ENCODE results near the gene LYVE1.

The LYVE1 gene

GRCh38 chr11:10550503-10551289 is 17.8 kb downstream of the LYVE1 start:
- Histone ChIP-seq H3K36me3 (no peaks in the 10 kb centered on the region), H3K27ac (no peak overlapping the region), H3K4me1 (no peaks in the 10 kb centered on the region), H3K9me3 (peaks cover 0 to 6% (median 5%) of the 10 kb centered on the region in 3 donors), H3K27me3 (no peaks in the 10 kb centered on the region), H3K4me3 (no peak overlapping the region)
- DNase-seq, result no peak
- no peak for TF ChIP-seq CTCF (IDR thresholded peaks at IDR 0.05)
- intact Hi-C loops (cut with DNase I; ENCODE audit: low total_unique reads), result no loop called here

DNA sequence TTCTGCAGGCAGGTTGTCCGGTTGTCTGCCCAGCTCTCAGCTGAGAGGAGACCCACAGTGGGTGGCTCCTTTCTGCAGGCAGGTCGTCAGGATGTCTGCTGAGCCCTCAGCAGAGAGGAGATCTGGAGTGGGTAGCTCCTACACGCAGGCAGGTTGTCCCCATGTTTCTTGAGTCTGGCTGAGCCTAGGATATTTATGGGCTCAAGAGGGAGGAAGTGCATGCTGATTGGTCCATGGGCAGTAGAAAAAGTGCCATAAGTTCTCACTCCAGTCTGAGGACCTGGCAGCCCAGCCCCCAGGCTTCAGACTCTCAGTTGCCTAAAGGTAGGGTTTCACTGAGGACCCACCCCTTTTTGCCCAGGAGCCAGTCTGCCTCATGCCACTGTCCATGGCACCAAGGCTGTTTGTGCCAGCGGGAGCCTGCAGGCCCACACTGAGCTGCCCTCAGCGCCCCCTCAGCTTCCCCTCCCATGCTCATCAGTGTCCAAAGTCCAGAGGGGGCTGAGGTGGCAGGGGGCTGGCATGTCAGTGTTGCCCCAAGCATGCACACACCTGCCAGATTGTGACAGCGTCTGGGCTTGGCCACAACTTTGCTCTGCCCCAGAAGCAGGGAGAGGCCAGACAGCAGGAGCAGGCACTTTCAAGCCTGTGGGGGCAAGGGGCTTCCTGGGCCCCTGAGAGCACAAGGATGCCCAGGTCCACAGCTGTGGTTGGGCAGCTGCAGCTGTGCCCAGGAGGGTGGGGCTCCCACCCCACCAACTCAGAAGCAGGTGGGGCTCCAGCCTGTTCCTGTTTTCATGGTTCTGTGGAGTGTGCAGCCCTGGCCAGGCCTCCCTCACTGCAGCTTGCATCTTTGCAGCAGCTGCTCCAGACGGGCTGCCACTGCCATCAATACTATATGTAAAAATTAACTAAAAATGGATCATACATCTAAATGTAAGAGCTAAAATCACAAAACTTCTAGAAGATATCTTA is 23.7 kb downstream of the LYVE1 start:
- TF ChIP-seq CTCF (IDR thresholded peaks at IDR 0.05), result no peak
- H3K9me3 ChIP-seq, result no peaks in the 10 kb centered on the region
- DNase-seq, result peak in 1 of 2 donors; percentile 59
- H3K36me3 ChIP-seq, result no peaks in the 10 kb centered on the region
- peaks cover 0 to 6% (median 3%) of the 10 kb centered on the region in 4 donors for H3K4me1 ChIP-seq
- H3K27me3 ChIP-seq, result no peaks in the 10 kb centered on the region
- intact Hi-C loops (cut with DNase I; ENCODE audit: low total_unique reads), result no loop called here
- H3K27ac ChIP-seq, result no peak overlapping the region
- no peak overlapping the region for H3K4me3 ChIP-seq

GRCh38 chr11:10543782-10544181 is 24.7 kb downstream of the LYVE1 start:
- peaks cover 0 to 15% (median 5%) of the 10 kb centered on the region in 4 donors for H3K4me1 ChIP-seq
- intact Hi-C loops (cut with DNase I; ENCODE audit: low total_unique reads), result no loop called here
- peak in 1 of 2 donors; percentile 59 for DNase-seq

GRCh38 chr11:10542776-10543175 is 25.7 kb downstream of the LYVE1 start:
- no peak for TF ChIP-seq CTCF (IDR thresholded peaks at IDR 0.05)
- H3K36me3 ChIP-seq, result no peaks in the 10 kb centered on the region
- intact Hi-C loops (cut with DNase I; ENCODE audit: low total_unique reads), result no loop called here
- no peaks in the 10 kb centered on the region for H3K9me3 ChIP-seq
- no peak overlapping the region for H3K4me3 ChIP-seq
- no peaks in the 10 kb centered on the region for H3K27me3 ChIP-seq
- H3K27ac ChIP-seq, result no peak overlapping the region
- no peak for DNase-seq
- peaks cover 0 to 25% (median 12%) of the 10 kb centered on the region in 4 donors for H3K4me1 ChIP-seq

More at GRCh38 chr11:10543782-10544181, 24.7 kb downstream of the LYVE1 start:
- H3K36me3 ChIP-seq, result no peaks in the 10 kb centered on the region
- H3K27ac ChIP-seq, result no peak overlapping the region
- no peaks in the 10 kb centered on the region for H3K9me3 ChIP-seq
- no peak overlapping the region for H3K4me3 ChIP-seq
- no peak for TF ChIP-seq CTCF (IDR thresholded peaks at IDR 0.05)
- H3K27me3 ChIP-seq, result no peaks in the 10 kb centered on the region

DNA sequence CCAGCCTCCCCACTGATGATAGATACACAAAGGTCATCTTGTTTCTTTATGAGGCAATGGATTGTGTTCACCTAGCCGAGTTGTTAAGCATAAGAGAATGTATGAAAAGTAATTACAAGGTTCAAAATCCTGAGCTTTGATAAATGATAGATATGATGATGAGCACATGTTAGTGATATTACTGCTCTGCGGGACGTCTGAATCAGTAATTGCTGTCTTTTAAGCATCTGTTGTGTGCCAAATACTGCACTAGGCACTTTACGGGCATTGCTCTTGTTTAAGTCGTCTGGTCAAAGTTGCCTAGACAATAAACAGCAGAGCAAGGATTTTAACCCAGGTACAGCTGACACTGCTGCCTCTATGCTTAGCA is 26.9 kb downstream of the LYVE1 start:
- Histone ChIP-seq H3K27me3 (no peaks in the 10 kb centered on the region), H3K9me3 (no peaks in the 10 kb centered on the region), H3K4me1 (peaks cover 0 to 37% (median 15%) of the 10 kb centered on the region in 4 donors), H3K27ac (peak overlapping the region; percentile 92), H3K4me3 (peak overlapping the region; percentile 88 to 89), H3K36me3 (no peaks in the 10 kb centered on the region)
- no peak for TF ChIP-seq CTCF (IDR thresholded peaks at IDR 0.05)
- DNase-seq, result no peak
- intact Hi-C loops (cut with DNase I; ENCODE audit: low total_unique reads), result no loop called here
